Fibroblast of lung (primary cell): ENCODE data around the gene HES7. TPM values are rescaled to one million over a fixed set of nuclear protein-coding genes. Genes with fewer than 3 reads are reported as not detected.

Experiments used
- DNase-seq, 2 donors: peaks; one replicate each; pipeline versions ENCODE4 v3.0.0 to v3.0.0-alpha.2; 2010; ENCODE audit warnings: low read depth in 2 of 2
- H2AFZ ChIP-seq: 2 replicates; pipeline ENCODE4 v1.5.1; 2012; ENCODE audit warnings: low read length, control low read depth, inconsistent platforms
- H3K27ac ChIP-seq: 2 replicates; pipeline ENCODE4 v1.5.1; 2011; ENCODE audit warnings: low read length, control low read depth; ENCODE audit not compliant: insufficient read depth
- H3K27me3 ChIP-seq: 2 replicates; pipeline ENCODE4 v1.5.1; 2011; ENCODE audit warnings: mild to moderate bottlenecking, low read length; ENCODE audit not compliant: control insufficient read depth, insufficient read depth
- H3K36me3 ChIP-seq: 2 replicates; pipeline ENCODE4 v1.5.1; 2011; ENCODE audit warnings: low read length; ENCODE audit not compliant: control insufficient read depth, insufficient read depth
- H3K4me1 ChIP-seq: 2 replicates; pipeline ENCODE4 v1.5.1; 2011; ENCODE audit warnings: low read length; ENCODE audit not compliant: control insufficient read depth, insufficient read depth; ENCODE audit errors: extremely low read depth
- H3K4me2 ChIP-seq: 2 replicates; pipeline ENCODE4 v1.5.1; 2011; ENCODE audit warnings: low read length, control low read depth; ENCODE audit not compliant: insufficient read depth; ENCODE audit errors: extremely low read depth
- H3K4me3 ChIP-seq, 4 experiments: fragments of 200-600 bp in 1 of 4; sonication (generic) in 1 of 4; replicated peaks in 1 of 4; 2 replicates each; pipeline ENCODE4 v1.5.1; 2011 to 2016; ENCODE audit warnings: low read length in 4 of 4, low read depth in 3 of 4, mild to moderate bottlenecking in 3 of 4, control low read depth in 2 of 4, inconsistent platforms in 1 of 4, mixed read lengths in 1 of 4; ENCODE audit not compliant: insufficient read depth in 1 of 4; ENCODE audit errors: control extremely low read depth in 1 of 4
- H3K79me2 ChIP-seq: 2 replicates; pipeline ENCODE4 v1.5.1; 2012; ENCODE audit warnings: mild to moderate bottlenecking, low read length, inconsistent platforms; ENCODE audit not compliant: control insufficient read depth, insufficient read depth
- H3K9ac ChIP-seq: 2 replicates; pipeline ENCODE4 v1.5.1; 2011; ENCODE audit warnings: mild to moderate bottlenecking, low read length, control low read depth; ENCODE audit not compliant: insufficient read depth
- H3K9me3 ChIP-seq: 2 replicates; pipeline ENCODE4 v1.5.1; 2012; ENCODE audit warnings: low read depth, low read length; ENCODE audit not compliant: control insufficient read depth, insufficient read depth
- H4K20me1 ChIP-seq: 2 replicates; pipeline ENCODE4 v1.5.1; 2011; ENCODE audit warnings: low read length; ENCODE audit not compliant: control insufficient read depth, insufficient read depth; ENCODE audit errors: extremely low read depth
- CTCF ChIP-seq, 2 donors: IDR thresholded peaks in 1 of 2; conservative IDR thresholded peaks in 1 of 2; 1 replicate in 1 of 2; 2 replicates in 1 of 2; pipeline ENCODE4 v1.5.1; 2011 to 2012; ENCODE audit warnings: low read length in 2 of 2, control low read depth in 1 of 2, inconsistent platforms in 1 of 2, low read depth in 1 of 2, mild to moderate bottlenecking in 1 of 2
- EZH2 ChIP-seq: IDR thresholded peaks from 2 replicates; pipeline ENCODE4 v1.5.1; 2012; ENCODE audit warnings: low read length, control low read depth, mild to moderate bottlenecking; ENCODE audit errors: missing control alignments
- polyA plus RNA-seq, 2 donors: library from polyadenylated mRNA; depleted of rRNA in 1 of 2; stranded (reverse) in 1 of 2; unstranded in 1 of 2; fragments of >200 nt; gene quantifications; 2 replicates each; pipeline ENCODE4 v1.2.1, GENCODE V29; 2011 to 2012; ENCODE audit warnings: missing spikeins in 1 of 2
- total RNA-seq: library from RNA; depleted of rRNA; stranded (reverse); fragments of >200 nt; gene quantifications from 2 replicates; pipeline ENCODE4 v1.2.1, GENCODE V29; 2014

Gene HES7
- total and polyA plus RNA-seq, 2 donors (not counting 1 experiment from before 2014, with no cell fraction given), result under 0.01 TPM; not detected in 1

- no peak overlapping the region for H2AFZ ChIP-seq
- peaks cover 2% of the 10 kb centered on the region for H3K4me1 ChIP-seq
- H3K27ac ChIP-seq, result no peak overlapping the region
- H4K20me1 ChIP-seq, result no peaks in the 10 kb centered on the region
- peaks cover 25% of the 10 kb centered on the region for H3K27me3 ChIP-seq
- no peaks in the 10 kb centered on the region for H3K9me3 ChIP-seq
- no peaks in the 10 kb centered on the region for H3K79me2 ChIP-seq
- H3K9ac ChIP-seq, result no peak overlapping the region
- no peak overlapping the region for H3K4me2 ChIP-seq
- no peak for DNase-seq
- H3K4me3 ChIP-seq, result no peak overlapping the region
- no peaks in the 10 kb centered on the region for H3K36me3 ChIP-seq
- TF ChIP-seq CTCF (conservative IDR thresholded peaks at IDR 0.05 in 1 of 2, IDR thresholded peaks at IDR 0.05 in 1 of 2; ENCODE audit: low read depth in 1 of 2, low read length in 2 of 2) (no peak), EZH2 (no peak)
Measured at GRCh38 chr17:8084250-8084649, 39.7 kb downstream of the HES7 start.

- no peaks in the 10 kb centered on the region for H3K36me3 ChIP-seq
- TF ChIP-seq EZH2, result no peak
- TF ChIP-seq CTCF (conservative IDR thresholded peaks at IDR 0.05 in 1 of 2, IDR thresholded peaks at IDR 0.05 in 1 of 2; ENCODE audit: low read depth in 1 of 2, low read length in 2 of 2), result no peak
Measured at GRCh38 chr17:8082292-8082691, 41.6 kb downstream of the HES7 start.

GRCh38 chr17:8081876-8082275 lies 42.0 kb downstream of the HES7 start:
- Histone ChIP-seq H3K27ac (no peak overlapping the region), H3K36me3 (no peaks in the 10 kb centered on the region), H3K9ac (no peak overlapping the region), H3K27me3 (peaks cover 23% of the 10 kb centered on the region), H3K4me3 (no peak overlapping the region), H3K4me2 (no peak overlapping the region), H4K20me1 (no peaks in the 10 kb centered on the region), H3K4me1 (peaks cover 2% of the 10 kb centered on the region), H3K9me3 (no peaks in the 10 kb centered on the region), H3K79me2 (no peaks in the 10 kb centered on the region), H2AFZ (no peak overlapping the region)
- no peak for DNase-seq
- TF ChIP-seq CTCF (conservative IDR thresholded peaks at IDR 0.05 in 1 of 2, IDR thresholded peaks at IDR 0.05 in 1 of 2; ENCODE audit: low read depth in 1 of 2, low read length in 2 of 2), result no peak
- TF ChIP-seq EZH2, result no peak

More at GRCh38 chr17:8082292-8082691, 41.6 kb downstream of the HES7 start:
- DNase-seq, result no peak
- no peaks in the 10 kb centered on the region for H3K9me3 ChIP-seq
- H3K79me2 ChIP-seq, result no peaks in the 10 kb centered on the region
- no peak overlapping the region for H3K4me3 ChIP-seq
- H3K4me2 ChIP-seq, result no peak overlapping the region
- peaks cover 2% of the 10 kb centered on the region for H3K4me1 ChIP-seq
- H3K27me3 ChIP-seq, result peaks cover 23% of the 10 kb centered on the region
- no peak overlapping the region for H3K27ac ChIP-seq
- H2AFZ ChIP-seq, result no peak overlapping the region
- no peak overlapping the region for H3K9ac ChIP-seq
- no peaks in the 10 kb centered on the region for H4K20me1 ChIP-seq
